ENCODE measurements around the gene TMCO4. TPM values are rescaled to one million over a fixed set of nuclear protein-coding genes. Genes with fewer than 3 reads are reported as not detected.
A peak's percentile ranks its signal among the peaks of the same experiment; 100 is the strongest.

TMCO4 gene
- total RNA-seq, 1 donor from 2014 or later = 28.7 TPM

- Histone ChIP-seq H3K27ac (no peak overlapping the region), H3K9me3 (no peaks in the 10 kb centered on the region), H3K4me3 (no peak overlapping the region), H3K36me3 (no peaks in the 10 kb centered on the region), H3K4me1 (peaks cover 8% of the 10 kb centered on the region), H3K27me3 (no peaks in the 10 kb centered on the region)
- intact Hi-C loops (cut with DNase I) = no loop called here
- TF ChIP-seq POLR2A (IDR thresholded peaks at IDR 0.05) = no peak
- TF ChIP-seq POLR2AphosphoS5 (IDR thresholded peaks at IDR 0.05; ENCODE audit: insufficient read depth in 1 of 2, low read depth in 1 of 2) = no peak
- no peak for TF ChIP-seq CTCF (IDR thresholded peaks at IDR 0.05)
- no peak for DNase-seq (ENCODE audit: extremely low spot score in 2 of 2)
Measured at GRCh38 chr1:19706136-19706535, 93.6 kb downstream of the TMCO4 start.

- Histone ChIP-seq H3K27ac (no peak overlapping the region), H3K27me3 (no peaks in the 10 kb centered on the region), H3K36me3 (peaks cover 0 to 3% of the 10 kb centered on the region in 2 donors), H3K4me3 (no peak overlapping the region), H3K4me1 (peaks cover 8% of the 10 kb centered on the region), H3K9me3 (no peaks in the 10 kb centered on the region)
- TF ChIP-seq POLR2AphosphoS5 (IDR thresholded peaks at IDR 0.05; ENCODE audit: insufficient read depth in 1 of 2, low read depth in 1 of 2) (no peak), POLR2A (IDR thresholded peaks at IDR 0.05) (no peak), CTCF (IDR thresholded peaks at IDR 0.05) (no peak)
- intact Hi-C loops (cut with DNase I) = no loop called here
- DNase-seq (ENCODE audit: extremely low spot score in 2 of 2) = no peak
Measured at GRCh38 chr1:19705464-19705863, 94.3 kb downstream of the TMCO4 start.

GRCh38 chr1:19704247-19705113 lies 95.2 kb downstream of the TMCO4 start:
- no peak for DNase-seq (ENCODE audit: extremely low spot score in 2 of 2)

GRCh38 chr1:19703280-19703679 lies 96.4 kb downstream of the TMCO4 start:
- DNase-seq (ENCODE audit: extremely low spot score in 2 of 2) = no peak
- Histone ChIP-seq H3K9me3 (no peaks in the 10 kb centered on the region), H3K4me1 (peaks cover 8% of the 10 kb centered on the region), H3K27me3 (no peaks in the 10 kb centered on the region), H3K27ac (no peak overlapping the region), H3K36me3 (peaks cover 0 to 5% of the 10 kb centered on the region in 2 donors), H3K4me3 (no peak overlapping the region)
- intact Hi-C loops (cut with DNase I) = no loop called here
- TF ChIP-seq POLR2AphosphoS5 (IDR thresholded peaks at IDR 0.05; ENCODE audit: insufficient read depth in 1 of 2, low read depth in 1 of 2) (no peak), POLR2A (IDR thresholded peaks at IDR 0.05) (no peak), CTCF (IDR thresholded peaks at IDR 0.05) (no peak)

More at GRCh38 chr1:19704247-19705113, 95.2 kb downstream of the TMCO4 start:
- TF ChIP-seq CTCF (IDR thresholded peaks at IDR 0.05) (peak; percentile 71 to 92 (median 84)), POLR2A (IDR thresholded peaks at IDR 0.05) (no peak), POLR2AphosphoS5 (IDR thresholded peaks at IDR 0.05; ENCODE audit: insufficient read depth in 1 of 2, low read depth in 1 of 2) (no peak)
- Histone ChIP-seq H3K36me3 (peaks cover 0 to 5% of the 10 kb centered on the region in 2 donors), H3K9me3 (no peaks in the 10 kb centered on the region), H3K27ac (no peak overlapping the region), H3K4me3 (no peak overlapping the region), H3K4me1 (peaks cover 8% of the 10 kb centered on the region), H3K27me3 (no peaks in the 10 kb centered on the region)
- intact Hi-C loops (cut with DNase I) = no loop called here
